IPS-NIHi7 (cell line): ENCODE results near the gene TFAM.

Experiments used
- DNase-seq: peaks from one replicate; pipeline ENCODE4 v3.0.0; 2012; ENCODE audit warnings: mixed read lengths; ENCODE audit errors: extremely low spot score

Gene TFAM

DNA sequence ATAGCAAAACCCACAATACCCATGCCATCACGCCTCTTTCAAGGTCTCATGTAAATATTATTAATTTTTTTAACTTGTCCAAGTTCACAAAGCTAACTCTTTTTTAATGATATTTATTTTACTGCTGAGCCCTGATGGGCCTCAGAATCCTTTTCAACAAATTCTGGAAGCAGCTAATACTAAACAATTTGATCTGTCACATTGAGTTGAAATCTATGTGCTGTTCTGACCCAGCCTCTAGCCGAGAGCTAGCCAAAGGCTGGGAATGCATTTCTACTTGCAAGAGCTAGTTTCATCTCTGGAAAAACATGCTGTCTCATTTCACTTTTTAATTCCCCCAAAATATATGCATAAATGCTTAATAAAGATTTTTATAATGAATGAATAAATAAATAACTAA, 47.9 kb downstream of the TFAM start:
- DNase-seq: no peak

DNA sequence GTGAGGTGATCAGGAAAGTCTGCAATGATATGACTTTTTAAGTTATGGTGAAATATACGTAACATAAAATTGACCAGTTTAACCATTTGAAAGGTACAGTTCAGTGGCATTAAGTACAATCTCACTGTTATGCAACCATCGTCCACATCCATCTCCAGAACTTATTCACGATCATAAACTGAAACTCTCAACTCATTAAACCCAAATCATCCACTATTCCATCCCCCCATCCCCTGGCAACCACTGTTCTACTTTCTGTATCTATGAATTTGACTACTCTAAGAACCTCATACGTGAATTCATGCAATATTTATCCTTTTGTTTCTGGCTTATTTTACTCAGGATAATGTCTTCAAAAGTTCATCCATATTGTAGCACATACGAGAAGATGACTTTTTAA, 48.4 kb downstream of the TFAM start:
- no peak for DNase-seq

DNA sequence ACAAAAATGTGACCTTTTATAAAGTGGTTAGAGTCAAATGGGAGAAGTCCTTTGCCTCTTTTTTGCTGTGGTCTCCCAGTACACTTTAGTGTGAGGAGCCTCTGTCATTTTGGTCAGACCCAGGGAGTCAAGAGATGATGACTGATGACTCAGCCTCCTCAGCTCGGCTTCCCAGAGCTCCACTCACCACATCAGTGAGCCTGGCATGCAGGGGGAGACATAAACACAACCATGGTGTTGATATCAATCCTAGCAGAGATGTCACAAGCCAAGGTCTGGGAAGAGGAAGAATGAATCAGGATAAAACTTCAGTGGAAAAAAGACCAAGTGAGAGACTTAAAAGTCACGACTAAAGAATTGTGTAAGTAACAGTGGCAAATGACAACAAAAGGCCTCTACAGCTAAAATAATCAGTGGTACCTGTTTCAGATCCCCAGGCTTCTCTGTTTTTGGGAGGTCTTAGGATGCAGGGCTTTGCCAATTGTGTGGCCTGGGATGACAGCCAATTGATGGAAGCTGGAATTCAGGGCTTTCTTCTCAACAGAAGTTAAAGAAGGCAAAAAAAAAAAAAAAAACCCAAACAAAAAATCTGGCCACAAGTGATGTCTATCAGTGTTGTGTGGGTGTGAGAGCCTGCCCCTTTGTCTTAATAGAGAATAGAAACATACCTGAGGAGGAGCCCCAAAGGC, 50.2 kb downstream of the TFAM start:
- DNase-seq: peak; percentile 49

- DNase-seq: no peak
These were observed 50.9 kb downstream of the TFAM start for GRCh38 chr10:58436071-58436470.

DNA sequence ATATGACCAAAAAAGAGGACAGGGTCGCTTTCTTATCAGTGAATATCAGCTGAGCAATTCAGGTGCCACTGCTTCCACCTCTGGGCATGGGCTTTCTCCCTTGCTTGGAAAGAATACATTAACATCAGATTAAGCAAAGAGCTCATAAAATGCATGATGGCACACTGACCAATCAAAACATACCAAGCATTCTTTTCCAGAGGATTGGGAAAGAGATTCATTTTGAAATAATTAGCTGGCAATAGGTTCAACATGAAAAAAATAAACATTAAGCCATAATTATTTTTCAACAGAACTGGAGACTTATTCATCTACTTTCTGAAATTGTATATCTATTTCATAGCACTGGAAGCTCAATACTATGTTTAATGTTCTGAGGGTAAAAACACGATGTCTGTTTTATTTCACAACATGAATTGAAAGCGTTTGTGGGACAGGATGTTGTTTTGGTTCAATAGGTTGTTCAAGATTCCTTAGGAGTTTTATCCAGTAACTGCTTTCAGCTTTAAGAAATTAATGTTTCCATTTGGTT, 53.2 kb downstream of the TFAM start:
- DNase-seq: no peak

DNA sequence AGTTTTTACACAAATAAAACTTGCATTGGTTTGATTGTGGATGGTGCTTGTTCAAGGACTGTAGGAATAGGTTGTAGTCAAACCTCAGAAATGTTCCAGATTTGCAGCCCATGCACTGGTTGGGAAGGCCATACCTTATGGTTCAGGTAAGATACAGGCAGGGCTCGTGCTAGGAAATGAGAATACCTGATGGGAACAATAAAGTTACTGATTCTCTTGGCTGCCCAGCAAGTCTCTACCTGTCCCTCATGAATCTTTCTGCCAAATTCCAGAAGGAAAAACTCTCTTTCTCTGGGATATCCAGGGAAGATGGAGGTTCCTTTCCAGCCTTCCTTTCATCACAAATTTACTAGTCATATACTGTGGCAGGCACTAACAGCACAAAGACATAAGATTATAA, 53.8 kb downstream of the TFAM start:
- DNase-seq: no peak

- DNase-seq: no peak
These were observed 54.6 kb downstream of the TFAM start for GRCh38 chr10:58439632-58440364.

DNA sequence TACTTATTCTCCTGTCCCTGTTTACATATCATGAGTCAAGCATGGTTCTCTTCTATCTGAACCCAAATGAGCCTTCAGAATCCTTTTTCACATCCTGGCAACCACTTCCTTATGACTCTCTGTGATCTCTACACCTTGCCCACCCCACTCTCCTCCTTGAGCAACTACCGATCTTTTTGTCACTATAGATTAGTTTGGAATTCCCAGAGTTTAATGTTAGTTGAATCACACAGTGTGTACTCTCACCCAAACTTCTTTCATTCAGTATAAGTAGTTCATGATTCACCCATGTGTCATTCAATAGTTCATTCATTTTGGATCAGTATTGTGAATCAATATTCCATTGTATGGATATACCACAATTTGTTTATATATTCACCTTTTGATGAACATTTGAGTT, 55.3 kb downstream of the TFAM start:
- no peak for DNase-seq

DNA sequence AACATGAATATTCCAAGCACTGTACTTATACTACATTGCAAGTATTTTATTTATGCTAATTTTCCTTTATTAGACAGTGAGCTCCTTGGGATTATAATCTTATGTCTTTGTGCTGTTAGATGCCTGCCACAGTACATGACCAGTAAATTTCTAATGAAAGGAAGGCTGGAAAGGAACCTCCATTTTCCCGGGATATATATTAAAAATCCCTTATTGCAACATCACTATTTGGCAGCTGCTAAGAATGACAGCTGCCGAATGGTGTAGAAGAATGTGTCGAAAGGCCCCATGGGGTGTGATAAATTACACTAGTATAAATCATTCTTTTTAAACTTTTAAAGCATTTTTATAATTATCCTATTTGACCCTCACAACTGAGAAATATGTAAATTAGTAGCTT, 59.1 kb downstream of the TFAM start:
- DNase-seq: no peak

DNA sequence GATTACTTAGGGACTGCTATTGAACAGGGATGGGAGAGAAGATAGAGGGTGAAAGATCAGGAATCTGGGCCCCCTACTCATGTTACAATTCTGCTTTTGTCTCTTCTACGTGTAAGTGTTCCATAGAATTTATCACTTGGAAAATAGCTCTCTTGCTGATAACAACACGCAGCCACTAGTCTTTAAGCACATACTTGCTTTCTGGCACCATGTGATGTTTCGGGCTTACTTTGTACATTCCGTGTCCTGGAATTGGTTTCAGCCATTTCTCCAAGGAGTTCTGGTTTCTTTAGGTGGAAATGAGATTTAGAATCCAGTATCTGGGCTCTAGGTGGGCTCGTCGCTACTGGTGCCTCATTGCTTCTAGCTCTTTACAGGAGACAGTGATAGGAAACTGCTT, 59.7 kb downstream of the TFAM start:
- no peak for DNase-seq

DNA sequence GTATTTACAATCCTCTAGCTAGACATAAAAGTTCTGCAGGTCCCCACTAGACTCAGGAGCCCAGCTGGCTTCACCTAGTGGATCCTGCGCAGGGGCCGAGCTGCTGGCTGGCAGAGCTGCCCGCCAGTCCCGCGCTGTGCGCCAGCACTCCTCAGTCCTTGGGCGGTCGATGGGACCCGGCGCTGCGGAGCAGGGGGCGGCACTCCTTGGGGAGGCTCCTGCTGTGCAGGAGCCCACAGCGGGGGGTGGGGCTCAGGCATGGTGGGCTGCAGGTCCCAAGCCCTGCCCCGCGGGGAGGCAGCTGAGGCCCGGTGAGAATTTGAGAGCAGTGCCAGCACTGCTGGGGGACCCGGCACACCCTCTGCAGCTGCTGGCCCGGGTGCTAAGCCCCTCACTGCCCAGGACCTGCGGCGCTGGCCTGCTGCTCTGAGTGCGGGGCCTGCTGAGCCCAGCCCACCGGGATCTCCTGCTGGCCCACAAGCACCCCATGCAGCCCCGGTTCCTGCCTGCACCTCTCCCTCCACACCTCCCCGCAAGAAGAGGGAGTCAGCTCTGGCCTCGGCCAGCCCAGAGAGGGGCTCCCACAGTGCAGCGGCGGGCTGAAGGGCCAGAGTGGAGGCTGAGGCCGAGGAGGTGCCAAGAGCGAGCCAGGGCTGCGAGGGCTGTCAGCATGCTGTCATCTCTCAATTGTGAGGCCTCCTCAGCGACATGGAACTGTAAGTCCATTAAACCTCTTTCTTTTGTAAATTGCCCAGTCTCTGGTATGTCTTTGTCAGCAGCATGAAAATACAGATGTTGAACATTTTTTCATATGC, 63.1 kb downstream of the TFAM start:
- no peak for DNase-seq
